Hepatocyte (in vitro differentiated cells): ENCODE data around the gene FNDC3B.

Source experiments
- EZH2 ChIP-seq: fragments of 200-600 bp; sonication (generic); IDR thresholded peaks from 2 replicates; pipeline ENCODE4 v1.6.1; 2016; ENCODE audit warnings: antibody characterized with exemption, mild to moderate bottlenecking, borderline replicate concordance
- EZH2phosphoT487 ChIP-seq: fragments of 200-600 bp; sonication (generic); IDR thresholded peaks from one replicate; pipeline ENCODE4 v1.6.1; 2018; ENCODE audit warnings: antibody characterized with exemption, mild to moderate bottlenecking, low read depth, moderate library complexity; ENCODE audit not compliant: unreplicated experiment, severe bottlenecking
- TF ChIP-seq, protein P1 (sequence below): fragments of 200-600 bp; sonication (generic); IDR thresholded peaks from 2 replicates; pipeline ENCODE4 v1.5.1; 2016; ENCODE audit warnings: antibody characterized with exemption, mild to moderate bottlenecking; ENCODE audit not compliant: poor library complexity

DNA sequence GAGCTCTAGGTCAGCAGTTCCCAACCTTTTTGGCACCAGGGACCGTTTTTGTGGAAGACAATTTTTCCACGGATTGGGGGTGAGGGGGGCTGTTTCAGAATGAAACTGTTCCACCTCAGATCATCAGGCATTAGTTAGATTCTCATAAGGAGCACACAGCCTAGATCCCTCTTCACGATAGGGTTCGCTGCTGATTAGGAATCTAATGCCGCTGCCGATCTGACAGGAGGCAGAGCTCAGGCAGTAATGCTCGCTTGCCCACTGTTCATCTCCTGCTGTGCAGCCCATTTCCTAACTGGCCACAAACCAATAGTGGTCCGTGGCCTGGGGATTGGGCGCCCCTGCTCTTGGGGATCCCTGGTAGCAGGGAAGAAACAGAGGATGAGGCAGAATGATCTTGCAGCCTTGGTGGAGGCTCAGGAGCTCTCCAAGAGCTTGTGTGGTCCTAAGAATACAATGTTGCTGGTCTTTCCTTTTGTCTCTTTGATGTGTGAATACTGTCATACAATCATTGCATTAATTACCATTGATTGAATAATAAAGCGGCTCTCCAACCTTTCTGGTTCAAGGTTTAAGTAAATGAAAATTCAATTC lies 183.2 kb downstream of the FNDC3B start:
- TF ChIP-seq, protein P1, sequence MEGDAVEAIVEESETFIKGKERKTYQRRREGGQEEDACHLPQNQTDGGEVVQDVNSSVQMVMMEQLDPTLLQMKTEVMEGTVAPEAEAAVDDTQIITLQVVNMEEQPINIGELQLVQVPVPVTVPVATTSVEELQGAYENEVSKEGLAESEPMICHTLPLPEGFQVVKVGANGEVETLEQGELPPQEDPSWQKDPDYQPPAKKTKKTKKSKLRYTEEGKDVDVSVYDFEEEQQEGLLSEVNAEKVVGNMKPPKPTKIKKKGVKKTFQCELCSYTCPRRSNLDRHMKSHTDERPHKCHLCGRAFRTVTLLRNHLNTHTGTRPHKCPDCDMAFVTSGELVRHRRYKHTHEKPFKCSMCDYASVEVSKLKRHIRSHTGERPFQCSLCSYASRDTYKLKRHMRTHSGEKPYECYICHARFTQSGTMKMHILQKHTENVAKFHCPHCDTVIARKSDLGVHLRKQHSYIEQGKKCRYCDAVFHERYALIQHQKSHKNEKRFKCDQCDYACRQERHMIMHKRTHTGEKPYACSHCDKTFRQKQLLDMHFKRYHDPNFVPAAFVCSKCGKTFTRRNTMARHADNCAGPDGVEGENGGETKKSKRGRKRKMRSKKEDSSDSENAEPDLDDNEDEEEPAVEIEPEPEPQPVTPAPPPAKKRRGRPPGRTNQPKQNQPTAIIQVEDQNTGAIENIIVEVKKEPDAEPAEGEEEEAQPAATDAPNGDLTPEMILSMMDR, result no peak
- TF ChIP-seq EZH2phosphoT487, result no peak
- no peak for TF ChIP-seq EZH2
